ENCODE results near the gene TXK.
"Not testable (repeated sequence)": the region's sequence is repeated elsewhere in the genome, so short reads cannot be mapped to it uniquely, and the experiment has no call there.

The TXK gene

DNA sequence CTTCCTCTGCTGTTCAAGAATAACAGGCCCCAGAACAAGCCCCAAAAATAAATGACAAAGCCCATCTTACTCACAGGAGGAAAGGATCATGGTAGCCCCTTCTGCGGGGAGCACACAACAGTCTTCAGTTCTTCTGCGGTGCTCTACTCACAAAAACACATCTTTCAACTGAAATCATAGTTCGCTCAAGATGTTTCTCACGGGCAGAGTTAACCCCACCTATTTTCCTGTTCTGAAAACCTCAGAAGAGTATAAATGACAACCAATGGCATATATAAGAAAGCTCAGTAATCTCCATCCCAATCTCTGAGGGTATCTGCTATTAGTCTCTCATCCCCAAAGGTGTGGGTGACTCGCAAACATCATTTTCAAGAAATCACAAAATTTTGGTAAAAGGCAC is at the start of gene TXK:
Gene TXK (minus strand): TSS at position 170 of the 400 bp plus-strand sequence. CDS start 80 bp downstream, at position 90.
- in situ Hi-C loops (cut with HindIII; ENCODE audit: low sequenced_read_pairs): no loop called here

GRCh38 chr4:48180234-48180633 is 46.2 kb upstream of the TXK start:
- in situ Hi-C loops (cut with HindIII; ENCODE audit: low sequenced_read_pairs): no loop called here

- in situ Hi-C loops (cut with HindIII; ENCODE audit: low sequenced_read_pairs): no loop called here
These were observed 44.9 kb upstream of the TXK start for GRCh38 chr4:48178931-48179330.

- in situ Hi-C loops (cut with HindIII; ENCODE audit: low sequenced_read_pairs): no loop called here
These were observed 41.8 kb upstream of the TXK start for GRCh38 chr4:48175806-48176205.

- in situ Hi-C loops (cut with HindIII; ENCODE audit: low sequenced_read_pairs): no loop called here
These were observed 41.3 kb upstream of the TXK start for GRCh38 chr4:48175328-48175727.

DNA sequence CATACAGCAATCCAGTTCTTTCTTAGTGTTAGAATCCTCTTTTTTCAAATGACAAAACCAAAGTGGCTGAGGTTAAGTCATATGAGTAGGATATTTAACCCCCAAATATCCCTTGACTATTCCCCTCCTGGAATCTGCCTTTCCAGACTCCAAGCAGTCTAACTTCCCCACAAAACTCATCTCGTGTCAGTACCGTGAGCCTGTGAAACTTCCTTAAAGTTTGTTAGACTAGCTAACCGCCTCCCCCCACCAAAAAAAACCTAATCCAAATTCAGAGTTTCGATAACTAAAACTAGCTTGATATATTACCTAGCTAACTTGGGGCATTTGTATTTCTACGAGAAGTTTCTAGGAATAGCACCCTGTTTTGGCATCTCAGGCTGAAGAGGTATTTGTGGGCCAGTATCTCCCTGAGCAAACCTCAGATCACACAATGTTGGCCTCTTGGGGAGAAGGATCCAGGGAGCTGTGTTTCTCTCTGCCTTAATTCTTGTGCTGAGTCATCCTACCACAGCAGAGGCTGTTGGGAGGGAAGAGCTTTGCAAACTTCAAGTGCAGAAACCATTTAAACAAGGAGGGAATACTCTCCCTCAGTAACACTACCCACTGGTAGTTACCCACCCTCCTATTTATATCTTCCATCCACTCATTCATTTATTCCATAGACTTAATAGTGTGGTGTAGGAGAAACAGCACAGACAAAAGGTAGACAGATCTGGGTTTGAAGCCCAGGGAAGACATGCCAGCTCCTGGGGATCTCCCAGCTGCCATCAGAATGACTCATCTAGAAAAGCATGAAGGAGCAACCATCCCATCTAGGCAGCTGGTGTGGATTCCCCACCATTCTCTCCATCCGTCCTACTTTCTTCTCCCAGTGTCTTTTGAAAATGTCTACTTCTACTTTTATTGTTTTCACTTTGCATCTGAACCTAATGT is 39.3 kb upstream of the TXK start:
- in situ Hi-C loops (cut with HindIII; ENCODE audit: low sequenced_read_pairs): no loop called here

- in situ Hi-C loops (cut with HindIII; ENCODE audit: low sequenced_read_pairs): no loop called here
These were observed 38.6 kb upstream of the TXK start for GRCh38 chr4:48172651-48173050.

DNA sequence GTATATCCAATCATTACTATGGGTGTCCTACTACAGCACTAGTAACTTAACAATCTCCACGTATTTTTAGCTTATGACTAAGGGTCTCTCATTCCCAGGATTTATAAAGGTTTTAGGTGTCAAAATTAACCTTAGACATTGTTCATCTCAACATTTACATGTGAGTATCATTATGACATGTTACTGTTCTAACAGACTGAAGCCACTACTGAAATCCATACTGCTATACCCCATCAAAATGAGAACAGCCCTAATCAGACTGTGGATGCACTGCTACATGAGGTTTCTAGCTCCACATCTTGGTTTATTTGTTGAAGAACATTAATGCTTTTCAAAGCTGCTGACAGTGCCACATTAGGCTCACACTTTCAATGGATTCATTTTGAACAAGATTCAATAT is 35.6 kb upstream of the TXK start:
- in situ Hi-C loops (cut with HindIII; ENCODE audit: low sequenced_read_pairs): no loop called here

- in situ Hi-C loops (cut with HindIII; ENCODE audit: low sequenced_read_pairs): no loop called here
These were observed 33.7 kb upstream of the TXK start for GRCh38 chr4:48167538-48168263.

DNA sequence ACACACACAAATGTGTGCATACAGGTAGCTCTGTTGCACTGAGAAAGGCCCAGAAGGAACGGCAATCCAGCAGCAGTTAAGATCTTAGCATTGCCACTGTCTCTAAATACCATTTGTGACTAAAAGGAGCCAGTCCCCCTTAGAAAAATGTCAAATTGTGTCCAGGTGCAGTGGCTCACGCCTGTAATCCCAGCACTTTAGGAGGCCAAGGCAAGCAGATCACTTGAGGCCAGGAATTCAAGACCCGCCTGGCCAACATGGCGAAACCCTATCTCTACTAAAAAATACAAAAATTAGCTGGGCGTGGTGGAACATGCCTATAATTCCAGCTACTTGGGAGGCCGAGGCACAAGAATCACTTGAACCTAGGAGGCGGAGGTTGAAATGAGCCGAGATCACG is 30.5 kb upstream of the TXK start:
- in situ Hi-C loops (cut with HindIII; ENCODE audit: low sequenced_read_pairs): not testable (repeated sequence)

GRCh38 chr4:48163746-48164145 is 29.7 kb upstream of the TXK start:
- in situ Hi-C loops (cut with HindIII; ENCODE audit: low sequenced_read_pairs): no loop called here

DNA sequence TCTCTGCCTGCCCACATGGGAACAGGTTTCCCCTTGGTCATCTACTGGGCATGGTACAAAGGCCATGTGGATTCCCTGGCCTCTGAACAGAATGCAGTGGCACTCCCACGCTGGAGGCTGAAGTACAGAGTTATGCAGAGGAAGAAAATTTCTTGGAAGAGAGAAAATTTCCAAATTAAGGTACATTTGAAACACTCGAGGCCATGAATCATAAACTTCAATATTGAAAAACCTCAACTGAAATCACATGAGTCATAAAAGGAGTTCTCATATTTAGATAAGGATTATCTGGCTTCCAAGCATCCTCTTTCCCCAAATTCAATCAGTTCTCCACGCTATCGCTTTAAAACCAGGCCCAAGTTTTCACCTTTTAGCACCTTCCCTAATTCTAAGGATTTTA is 28.1 kb upstream of the TXK start:
- in situ Hi-C loops (cut with HindIII; ENCODE audit: low sequenced_read_pairs): no loop called here

GRCh38 chr4:48157271-48157670 is 23.2 kb upstream of the TXK start:
- in situ Hi-C loops (cut with HindIII; ENCODE audit: low sequenced_read_pairs): no loop called here

- in situ Hi-C loops (cut with HindIII; ENCODE audit: low sequenced_read_pairs): no loop called here
These were observed 22.4 kb upstream of the TXK start for GRCh38 chr4:48156423-48156822.

DNA sequence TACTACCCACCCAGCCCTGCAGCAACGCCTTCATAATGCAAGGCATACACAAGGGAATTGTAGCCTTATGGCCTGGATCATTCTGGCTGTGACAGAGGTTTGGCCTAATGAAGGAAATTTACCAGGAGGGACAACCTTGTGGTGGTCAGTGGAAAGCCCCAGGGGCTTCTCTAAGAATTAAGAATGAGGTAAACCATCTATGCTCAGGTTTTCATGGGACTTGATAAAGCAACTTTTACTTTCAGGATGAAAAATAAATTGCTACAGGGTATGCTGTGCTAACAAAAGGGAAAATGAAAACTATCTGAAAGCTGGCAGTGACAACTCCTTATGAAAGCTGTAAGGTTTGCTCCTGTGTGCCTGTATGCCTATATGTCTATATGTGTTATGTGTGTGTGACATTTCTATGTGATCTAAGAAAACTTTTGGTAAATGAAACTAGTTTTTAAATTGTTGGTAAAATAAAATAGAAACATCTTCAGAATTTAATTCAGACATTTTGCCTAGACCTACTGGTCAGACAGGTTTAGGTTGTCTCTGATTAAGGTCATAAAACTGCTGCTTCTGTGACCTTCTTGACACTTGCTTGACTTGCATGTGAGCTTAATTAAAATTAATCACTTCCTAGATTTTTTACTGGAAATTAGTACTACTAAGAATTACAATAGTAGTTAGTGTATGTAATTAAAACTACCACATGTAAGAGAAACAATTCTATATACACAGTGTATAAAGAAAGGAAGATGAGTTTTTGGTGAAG is 19.9 kb upstream of the TXK start:
- in situ Hi-C loops (cut with HindIII; ENCODE audit: low sequenced_read_pairs): no loop called here

- in situ Hi-C loops (cut with HindIII; ENCODE audit: low sequenced_read_pairs): no loop called here
These were observed 18.2 kb upstream of the TXK start for GRCh38 chr4:48152259-48152658.

GRCh38 chr4:48149827-48150370 is 15.8 kb upstream of the TXK start:
- in situ Hi-C loops (cut with HindIII; ENCODE audit: low sequenced_read_pairs): no loop called here

DNA sequence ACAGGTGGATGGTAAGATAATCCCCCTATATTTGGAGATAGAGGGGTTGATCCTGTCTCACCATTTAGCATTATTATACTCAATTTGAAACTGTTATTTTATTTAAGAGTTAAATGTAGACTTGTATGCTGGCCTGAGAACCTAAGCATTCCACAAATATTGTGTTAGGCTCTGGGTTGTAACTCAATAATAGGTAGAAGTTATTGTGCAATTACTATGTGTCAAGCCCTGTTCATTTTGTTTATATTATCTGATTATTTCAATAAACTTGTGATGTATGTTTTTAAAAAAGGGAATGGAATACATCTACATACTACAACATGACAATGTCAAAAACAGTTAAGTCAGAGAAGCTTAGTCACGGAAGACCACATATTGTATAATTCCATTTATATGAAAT is 13.6 kb upstream of the TXK start:
- in situ Hi-C loops (cut with HindIII; ENCODE audit: low sequenced_read_pairs): no loop called here

DNA sequence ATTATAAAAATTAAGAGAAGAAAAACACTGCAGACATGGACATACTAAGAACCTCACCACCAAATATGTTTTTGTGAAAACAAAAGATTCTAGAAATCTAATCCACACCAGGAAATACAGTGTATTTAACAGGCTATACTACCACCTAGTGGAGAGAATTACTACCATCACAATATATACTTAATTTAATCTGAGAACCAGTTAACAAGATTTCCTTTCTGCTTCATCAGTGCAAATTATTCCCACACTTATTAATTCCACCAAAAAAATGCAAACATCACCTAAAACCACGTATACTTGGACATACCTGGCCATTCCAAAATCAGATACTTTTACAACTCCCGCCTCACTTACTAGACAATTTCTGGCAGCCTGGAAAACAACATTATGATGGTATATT is 7.0 kb upstream of the TXK start:
- in situ Hi-C loops (cut with HindIII; ENCODE audit: low sequenced_read_pairs): no loop called here

- in situ Hi-C loops (cut with HindIII; ENCODE audit: low sequenced_read_pairs): no loop called here
These were observed 5.6 kb upstream of the TXK start for GRCh38 chr4:48139691-48140090.

GRCh38 chr4:48138936-48139335 is 4.9 kb upstream of the TXK start:
- in situ Hi-C loops (cut with HindIII; ENCODE audit: low sequenced_read_pairs): no loop called here

Measured in DLD1 (cell line).